GM19351 (cell line): ENCODE results near the gene PRDX6.
"Not testable (repeated sequence)": the region's sequence is repeated elsewhere in the genome, so short reads cannot be mapped to it uniquely, and the experiment has no call there.

Experiments used
- ATAC-seq: cut with Tn5 transposase; IDR thresholded peaks from one replicate; pipeline ENCODE4 v1.9.1; 2021; ENCODE audit warnings: mild to moderate bottlenecking, moderate library complexity; ENCODE audit not compliant: unreplicated experiment

The PRDX6 gene

GRCh38 chr1:173496757-173497320 is 19.7 kb downstream of the PRDX6 start:
- no peak for ATAC-seq

- no peak for ATAC-seq
Measured at GRCh38 chr1:173499729-173500128, 22.6 kb downstream of the PRDX6 start.

GRCh38 chr1:173502104-173502503 is 25.0 kb downstream of the PRDX6 start:
- no peak for ATAC-seq

- ATAC-seq = no peak
Measured at GRCh38 chr1:173503391-173503790, 26.3 kb downstream of the PRDX6 start.

GRCh38 chr1:173504268-173504667 is 27.1 kb downstream of the PRDX6 start:
- ATAC-seq = no peak

GRCh38 chr1:173505391-173505790 is 28.3 kb downstream of the PRDX6 start:
- no peak for ATAC-seq

GRCh38 chr1:173506437-173506836 is 29.3 kb downstream of the PRDX6 start:
- no peak for ATAC-seq

- ATAC-seq = no peak
Measured at GRCh38 chr1:173507205-173507846, 30.2 kb downstream of the PRDX6 start.

- ATAC-seq = no peak
Measured at GRCh38 chr1:173507847-173508209, 30.7 kb downstream of the PRDX6 start.

GRCh38 chr1:173508541-173508940 is 31.4 kb downstream of the PRDX6 start:
- no peak for ATAC-seq

- ATAC-seq = no peak
Measured at GRCh38 chr1:173509797-173510196, 32.7 kb downstream of the PRDX6 start.

GRCh38 chr1:173514503-173514902 is 37.4 kb downstream of the PRDX6 start:
- ATAC-seq = not testable (repeated sequence)

GRCh38 chr1:173520799-173521198 is 43.7 kb downstream of the PRDX6 start:
- no peak for ATAC-seq

GRCh38 chr1:173523329-173523728 is 46.2 kb downstream of the PRDX6 start:
- no peak for ATAC-seq

GRCh38 chr1:173525926-173526325 is 48.8 kb downstream of the PRDX6 start:
- no peak for ATAC-seq

GRCh38 chr1:173527151-173527826 is 50.2 kb downstream of the PRDX6 start:
- no peak for ATAC-seq

GRCh38 chr1:173529106-173529505 is 52.0 kb downstream of the PRDX6 start:
- ATAC-seq = no peak

GRCh38 chr1:173530795-173531693 is 53.9 kb downstream of the PRDX6 start:
- no peak for ATAC-seq

- no peak for ATAC-seq
Measured at GRCh38 chr1:173532237-173532636, 55.1 kb downstream of the PRDX6 start.

GRCh38 chr1:173536223-173536622 is 59.1 kb downstream of the PRDX6 start:
- no peak for ATAC-seq
